Sigmoid colon (tissue), 4 donors: Measurements from ENCODE around the gene MARK4.

Source experiments
- CTCF ChIP-seq, 4 experiments: fragments of 450-650 bp in 3 of 4; fragments of 200-600 bp in 1 of 4; IDR thresholded peaks; one replicate each; pipeline ENCODE4 v1.5.1; 2016 to 2019; ENCODE audit warnings: antibody characterized with exemption in 4 of 4, mild to moderate bottlenecking in 3 of 4, moderate library complexity in 2 of 4
- EP300 ChIP-seq, 4 donors: sonication (generic); formaldehyde crosslinking; IDR thresholded peaks; one replicate each; pipeline ENCODE4 v1.6.1; 2017; ENCODE audit warnings: antibody characterized with exemption in 4 of 4
- POLR2A ChIP-seq, 2 donors: fragments of 450-650 bp; IDR thresholded peaks; one replicate each; pipeline ENCODE4 v1.6.1; 2016; ENCODE audit warnings: antibody characterized with exemption in 2 of 2, mild to moderate bottlenecking in 2 of 2, moderate library complexity in 2 of 2
- POLR2AphosphoS5 ChIP-seq, 4 donors: sonication (generic); formaldehyde crosslinking; IDR thresholded peaks; one replicate each; pipeline ENCODE4 v1.6.1; 2017; ENCODE audit warnings: antibody characterized with exemption in 4 of 4

- TF ChIP-seq CTCF (IDR thresholded peaks at IDR 0.05): no peak
- no peak for TF ChIP-seq POLR2A (IDR thresholded peaks at IDR 0.05)
- no peak for TF ChIP-seq POLR2AphosphoS5 (IDR thresholded peaks at IDR 0.05)
- no peak for TF ChIP-seq EP300 (IDR thresholded peaks at IDR 0.05)
Observed at GRCh38 chr19:45298264-45298663, 47.2 kb downstream of the MARK4 start.
